HG03103 (cell line): ENCODE measurements around the gene ST8SIA2.

Experiments
- ATAC-seq: cut with Tn5 transposase; IDR thresholded peaks from one replicate; pipeline ENCODE4 v1.9.1; 2021; ENCODE audit warnings: low read depth; ENCODE audit not compliant: unreplicated experiment

Gene ST8SIA2

GRCh38 chr15:92395098-92395635 lies 1.5 kb downstream of the ST8SIA2 start:
- no peak for ATAC-seq

GRCh38 chr15:92399271-92399950 lies 5.7 kb downstream of the ST8SIA2 start:
- no peak for ATAC-seq

GRCh38 chr15:92400573-92400972 lies 6.9 kb downstream of the ST8SIA2 start:
- ATAC-seq, result no peak

- ATAC-seq, result no peak
Observed at GRCh38 chr15:92400980-92401787, 7.5 kb downstream of the ST8SIA2 start.

- ATAC-seq, result no peak
Observed at GRCh38 chr15:92402751-92403150, 9.1 kb downstream of the ST8SIA2 start.

GRCh38 chr15:92405942-92406341 lies 12.3 kb downstream of the ST8SIA2 start:
- no peak for ATAC-seq

GRCh38 chr15:92407321-92407720 lies 13.6 kb downstream of the ST8SIA2 start:
- ATAC-seq, result no peak

GRCh38 chr15:92407916-92408315 lies 14.2 kb downstream of the ST8SIA2 start:
- ATAC-seq, result no peak

- no peak for ATAC-seq
Observed at GRCh38 chr15:92409006-92409405, 15.3 kb downstream of the ST8SIA2 start.

- no peak for ATAC-seq
Observed at GRCh38 chr15:92409521-92409920, 15.8 kb downstream of the ST8SIA2 start.

GRCh38 chr15:92410537-92410936 lies 16.9 kb downstream of the ST8SIA2 start:
- no peak for ATAC-seq

- ATAC-seq, result no peak
Observed at GRCh38 chr15:92411256-92411655, 17.6 kb downstream of the ST8SIA2 start.

GRCh38 chr15:92413510-92413909 lies 19.8 kb downstream of the ST8SIA2 start:
- no peak for ATAC-seq

GRCh38 chr15:92415639-92416297 lies 22.1 kb downstream of the ST8SIA2 start:
- no peak for ATAC-seq

- ATAC-seq, result no peak
Observed at GRCh38 chr15:92416557-92416956, 22.9 kb downstream of the ST8SIA2 start.

- ATAC-seq, result no peak
Observed at GRCh38 chr15:92417716-92418115, 24.0 kb downstream of the ST8SIA2 start.

GRCh38 chr15:92418864-92419263 lies 25.2 kb downstream of the ST8SIA2 start:
- ATAC-seq, result no peak

- ATAC-seq, result no peak
Observed at GRCh38 chr15:92421976-92422375, 28.3 kb downstream of the ST8SIA2 start.

GRCh38 chr15:92425578-92426225 lies 32.0 kb downstream of the ST8SIA2 start:
- ATAC-seq, result no peak

GRCh38 chr15:92429378-92430068 lies 35.8 kb downstream of the ST8SIA2 start:
- ATAC-seq, result no peak
